Fibroblast of villous mesenchyme (primary cell): ENCODE data around the gene TEX264. TPM values are rescaled to one million over a fixed set of nuclear protein-coding genes. Genes with fewer than 3 reads are reported as not detected.
"Not testable (repeated sequence)": the region's sequence is repeated elsewhere in the genome, so short reads cannot be mapped to it uniquely, and the experiment has no call there.

ENCODE experiments used
- DNase-seq: peaks from one replicate; pipeline ENCODE4 v3.0.0-alpha.2; 2010; ENCODE audit warnings: low read depth
- H3K4me3 ChIP-seq: 2 replicates; pipeline ENCODE4 v1.5.1; 2011; ENCODE audit warnings: low read depth, mild to moderate bottlenecking, low read length
- CTCF ChIP-seq: IDR thresholded peaks from 2 replicates; pipeline ENCODE4 v1.5.1; 2012; ENCODE audit warnings: low read depth, mild to moderate bottlenecking, low read length; ENCODE audit not compliant: insufficient read depth
- total RNA-seq: library from RNA; depleted of rRNA; stranded (reverse); fragments of >200 nt; gene quantifications from 2 replicates; pipeline ENCODE4 v1.2.3, GENCODE V29; 2012

Gene TEX264
- total RNA-seq, 1 donor = 37.6 TPM

GRCh38 chr3:51729042-51729633 is 58.1 kb downstream of the TEX264 start:
- H3K4me3 ChIP-seq = no peak overlapping the region
- TF ChIP-seq CTCF = no peak
- no peak for DNase-seq

GRCh38 chr3:51733859-51734571 is 63.0 kb downstream of the TEX264 start:
- TF ChIP-seq CTCF = no peak
- no peak for DNase-seq
- H3K4me3 ChIP-seq = no peak overlapping the region

- DNase-seq = no peak
- no peak for TF ChIP-seq CTCF
- H3K4me3 ChIP-seq = no peak overlapping the region
Measured at GRCh38 chr3:51734572-51734907, 63.5 kb downstream of the TEX264 start.

GRCh38 chr3:51735039-51735438 is 64.0 kb downstream of the TEX264 start:
- no peak overlapping the region for H3K4me3 ChIP-seq
- DNase-seq = no peak
- no peak for TF ChIP-seq CTCF

GRCh38 chr3:51735950-51736349 is 64.9 kb downstream of the TEX264 start:
- no peak for TF ChIP-seq CTCF
- H3K4me3 ChIP-seq = no peak overlapping the region

GRCh38 chr3:51739110-51739509 is 68.1 kb downstream of the TEX264 start:
- TF ChIP-seq CTCF = no peak
- no peak for DNase-seq

More at GRCh38 chr3:51735950-51736349, 64.9 kb downstream of the TEX264 start:
- no peak for DNase-seq

GRCh38 chr3:51742320-51742719 is 71.3 kb downstream of the TEX264 start:
- not testable (repeated sequence) for H3K4me3 ChIP-seq, DNase-seq

More at GRCh38 chr3:51739110-51739509, 68.1 kb downstream of the TEX264 start:
- no peak overlapping the region for H3K4me3 ChIP-seq

GRCh38 chr3:51742978-51743377 is 71.9 kb downstream of the TEX264 start:
- H3K4me3 ChIP-seq, DNase-seq: not testable (repeated sequence)
